ENCODE measurements around the gene FAM187B.

FAM187B gene

DNA sequence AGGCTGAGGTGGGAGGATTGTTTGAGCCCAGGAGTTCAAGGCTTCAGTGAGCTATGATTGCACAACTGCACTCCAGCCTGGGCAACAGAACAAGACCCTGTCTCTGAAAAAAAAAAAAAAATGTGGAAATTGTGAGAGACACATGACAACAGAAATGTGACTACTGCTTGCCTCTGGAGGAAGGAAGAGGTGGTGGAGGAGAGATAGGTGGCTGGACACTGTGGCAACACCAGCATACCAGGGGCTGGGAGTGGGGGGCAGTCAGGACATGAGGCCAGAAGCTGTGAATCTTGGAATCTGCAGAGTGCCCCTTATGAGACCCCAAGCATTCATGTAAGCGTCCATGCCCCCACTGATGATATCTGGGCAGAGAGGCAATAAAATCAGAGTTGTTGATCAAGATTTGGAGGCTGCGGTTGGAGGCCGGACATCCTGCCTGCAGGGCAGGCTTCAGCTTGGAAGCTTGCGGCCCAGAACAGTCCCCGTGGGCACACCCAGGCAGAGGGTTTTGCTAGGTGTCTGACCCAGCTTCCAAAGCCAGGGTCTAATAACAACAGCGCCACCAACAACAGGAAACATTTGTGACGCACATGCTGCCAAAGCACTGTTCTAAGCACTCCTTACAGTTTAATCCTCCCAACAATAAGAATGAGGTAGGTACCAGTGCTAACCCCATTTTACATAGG, 16.9 kb downstream of the FAM187B start:
- Histone ChIP-seq H3K27me3 (ENCODE audit: low read depth, low read length) (no peaks in the 10 kb centered on the region), H3K9ac (ENCODE audit: low read length) (no peak overlapping the region), H3K79me2 (ENCODE audit: low read length) (no peaks in the 10 kb centered on the region), H3K9me3 (ENCODE audit: insufficient read depth, low read length) (no peaks in the 10 kb centered on the region; the same call in 1 of the 2 replicates), H3K4me1 (ENCODE audit: low read length) (peaks cover 51% of the 10 kb centered on the region), H3K4me3 (ENCODE audit: low read length) (no peak overlapping the region), H3K36me3 (replicated peaks; ENCODE audit: low read depth, low read length) (no peaks in the 10 kb centered on the region), H3K27ac (ENCODE audit: low read length) (no peak overlapping the region), H4K20me1 (ENCODE audit: insufficient read depth, low read length) (no peaks in the 10 kb centered on the region), H2AFZ (ENCODE audit: low read depth, low read length) (peak overlapping the region; percentile 67; the same call in 1 of the 2 replicates), H3K4me2 (ENCODE audit: low read length) (0 out of 2 replicates have a peak overlapping the region, but pooled peaks have one; percentile 1)
- no peak for TF ChIP-seq EZH2phosphoT487 (IDR thresholded peaks at IDR 0.05; ENCODE audit: low read depth)
- TF ChIP-seq, protein P1, sequence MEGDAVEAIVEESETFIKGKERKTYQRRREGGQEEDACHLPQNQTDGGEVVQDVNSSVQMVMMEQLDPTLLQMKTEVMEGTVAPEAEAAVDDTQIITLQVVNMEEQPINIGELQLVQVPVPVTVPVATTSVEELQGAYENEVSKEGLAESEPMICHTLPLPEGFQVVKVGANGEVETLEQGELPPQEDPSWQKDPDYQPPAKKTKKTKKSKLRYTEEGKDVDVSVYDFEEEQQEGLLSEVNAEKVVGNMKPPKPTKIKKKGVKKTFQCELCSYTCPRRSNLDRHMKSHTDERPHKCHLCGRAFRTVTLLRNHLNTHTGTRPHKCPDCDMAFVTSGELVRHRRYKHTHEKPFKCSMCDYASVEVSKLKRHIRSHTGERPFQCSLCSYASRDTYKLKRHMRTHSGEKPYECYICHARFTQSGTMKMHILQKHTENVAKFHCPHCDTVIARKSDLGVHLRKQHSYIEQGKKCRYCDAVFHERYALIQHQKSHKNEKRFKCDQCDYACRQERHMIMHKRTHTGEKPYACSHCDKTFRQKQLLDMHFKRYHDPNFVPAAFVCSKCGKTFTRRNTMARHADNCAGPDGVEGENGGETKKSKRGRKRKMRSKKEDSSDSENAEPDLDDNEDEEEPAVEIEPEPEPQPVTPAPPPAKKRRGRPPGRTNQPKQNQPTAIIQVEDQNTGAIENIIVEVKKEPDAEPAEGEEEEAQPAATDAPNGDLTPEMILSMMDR (IDR thresholded peaks at IDR 0.05; ENCODE audit: low read depth, low read length), result peak; percentile 42

DNA sequence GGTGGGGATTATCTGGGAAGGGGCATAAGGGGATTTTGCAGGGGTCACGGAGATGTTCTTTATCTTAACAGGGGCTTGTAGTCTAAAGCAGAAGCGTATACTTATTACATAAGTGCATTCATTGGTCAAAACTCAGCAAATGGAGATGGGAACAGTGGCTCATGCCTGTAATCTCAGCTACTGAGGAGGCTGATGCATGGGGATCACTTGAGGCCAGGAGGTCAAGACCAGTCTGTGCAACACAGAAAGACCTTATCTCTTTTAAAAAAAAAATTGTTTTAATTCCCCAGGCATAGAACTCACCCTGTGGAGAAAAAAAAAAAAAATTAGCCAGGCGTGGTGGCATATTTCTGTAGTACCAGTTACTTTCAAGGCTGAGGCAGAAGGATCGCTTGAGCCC, 18.9 kb downstream of the FAM187B start:
- H3K36me3 ChIP-seq (replicated peaks; ENCODE audit: low read depth, low read length), result no peaks in the 10 kb centered on the region
- H3K4me1 ChIP-seq (ENCODE audit: low read length), result peaks cover 57% of the 10 kb centered on the region

DNA sequence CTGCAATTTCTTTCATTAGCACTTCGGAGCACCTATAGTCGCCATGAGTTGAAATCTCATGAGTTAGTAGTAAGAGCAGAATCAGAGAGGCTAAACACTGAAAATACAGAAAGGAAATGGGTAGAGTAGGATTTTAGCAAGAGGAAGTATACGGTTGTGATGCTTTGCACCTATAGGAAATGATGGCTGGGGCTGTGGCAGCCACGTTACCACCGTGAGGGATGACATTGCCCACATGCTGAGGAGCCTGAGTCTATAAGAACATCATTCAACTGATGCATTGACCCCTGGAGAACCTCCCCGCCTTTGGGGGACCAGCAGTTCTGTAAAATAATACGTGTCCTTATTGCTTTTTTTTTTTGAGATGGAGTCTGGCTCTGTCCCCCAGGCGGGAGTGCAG, 20.4 kb downstream of the FAM187B start:
- TF ChIP-seq, protein P1 (IDR thresholded peaks at IDR 0.05; ENCODE audit: low read depth, low read length), result no peak
- no peak for TF ChIP-seq EZH2phosphoT487 (IDR thresholded peaks at IDR 0.05; ENCODE audit: low read depth)
- Histone ChIP-seq H3K4me3 (ENCODE audit: low read length) (no peak overlapping the region), H3K36me3 (replicated peaks; ENCODE audit: low read depth, low read length) (no peaks in the 10 kb centered on the region), H3K4me1 (ENCODE audit: low read length) (peaks cover 51% of the 10 kb centered on the region), H3K27ac (ENCODE audit: low read length) (no peak overlapping the region), H3K79me2 (ENCODE audit: low read length) (no peaks in the 10 kb centered on the region), H3K9ac (ENCODE audit: low read length) (no peak overlapping the region), H2AFZ (ENCODE audit: low read depth, low read length) (no peak overlapping the region), H3K27me3 (ENCODE audit: low read depth, low read length) (no peaks in the 10 kb centered on the region), H3K4me2 (ENCODE audit: low read length) (no peak overlapping the region), H4K20me1 (ENCODE audit: insufficient read depth, low read length) (no peaks in the 10 kb centered on the region), H3K9me3 (ENCODE audit: insufficient read depth, low read length) (peaks cover 9% of the 10 kb centered on the region; the same call in 1 of the 2 replicates)

More for the DNA sequence above, 18.9 kb downstream of the FAM187B start:
- TF ChIP-seq EZH2phosphoT487 (IDR thresholded peaks at IDR 0.05; ENCODE audit: low read depth), result no peak
- TF ChIP-seq, protein P1 (IDR thresholded peaks at IDR 0.05; ENCODE audit: low read depth, low read length), result no peak
- H3K4me3 ChIP-seq (ENCODE audit: low read length), result no peak overlapping the region
- H4K20me1 ChIP-seq (ENCODE audit: insufficient read depth, low read length), result no peaks in the 10 kb centered on the region
- H3K79me2 ChIP-seq (ENCODE audit: low read length), result no peaks in the 10 kb centered on the region
- no peaks in the 10 kb centered on the region for H3K27me3 ChIP-seq (ENCODE audit: low read depth, low read length)
- no peak overlapping the region for H3K27ac ChIP-seq (ENCODE audit: low read length)
- no peak overlapping the region for H3K9ac ChIP-seq (ENCODE audit: low read length)
- no peak overlapping the region for H2AFZ ChIP-seq (ENCODE audit: low read depth, low read length)
- H3K4me2 ChIP-seq (ENCODE audit: low read length), result no peak overlapping the region
- H3K9me3 ChIP-seq (ENCODE audit: insufficient read depth, low read length), result peaks cover 9% of the 10 kb centered on the region; the same call in 1 of the 2 replicates

DNA sequence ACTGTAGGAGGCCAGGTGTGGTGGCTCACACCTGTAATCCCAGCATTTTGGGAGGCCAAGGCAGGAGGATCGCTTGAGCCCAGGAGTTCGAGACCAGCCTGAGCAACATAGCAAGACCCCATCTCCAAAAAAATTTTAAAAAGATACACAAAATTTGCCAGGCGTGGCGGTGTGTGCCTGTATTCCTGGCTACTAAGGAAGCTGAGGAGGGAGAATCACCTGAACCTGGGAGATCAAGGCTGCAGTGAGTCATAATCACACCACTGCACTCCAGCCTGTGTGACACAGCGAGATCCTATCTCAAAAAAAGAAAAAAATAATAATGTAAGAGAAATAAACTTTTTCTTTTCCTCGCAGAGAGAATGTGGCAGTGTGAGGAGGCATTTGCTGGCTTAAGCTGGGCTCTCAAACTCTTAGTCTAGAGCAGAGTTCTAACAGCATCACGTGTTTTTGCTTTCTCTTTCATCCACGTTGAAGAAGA, 21.1 kb downstream of the FAM187B start:
- H3K27me3 ChIP-seq (ENCODE audit: low read depth, low read length), result no peaks in the 10 kb centered on the region
- H3K4me1 ChIP-seq (ENCODE audit: low read length), result peaks cover 50% of the 10 kb centered on the region
- no peak overlapping the region for H3K4me2 ChIP-seq (ENCODE audit: low read length)

More for the DNA sequence above, 21.1 kb downstream of the FAM187B start:
- TF ChIP-seq, protein P1 (IDR thresholded peaks at IDR 0.05; ENCODE audit: low read depth, low read length), result no peak
- TF ChIP-seq EZH2phosphoT487 (IDR thresholded peaks at IDR 0.05; ENCODE audit: low read depth), result no peak
- Histone ChIP-seq H3K79me2 (ENCODE audit: low read length) (no peaks in the 10 kb centered on the region), H3K27ac (ENCODE audit: low read length) (no peak overlapping the region), H3K36me3 (replicated peaks; ENCODE audit: low read depth, low read length) (no peaks in the 10 kb centered on the region), H4K20me1 (ENCODE audit: insufficient read depth, low read length) (no peaks in the 10 kb centered on the region), H2AFZ (ENCODE audit: low read depth, low read length) (no peak overlapping the region), H3K9me3 (ENCODE audit: insufficient read depth, low read length) (peaks cover 9% of the 10 kb centered on the region; the same call in 1 of the 2 replicates), H3K9ac (ENCODE audit: low read length) (no peak overlapping the region), H3K4me3 (ENCODE audit: low read length) (no peak overlapping the region)

All from OCI-LY3 (cell line).